ENCODE measurements around the gene CXCL1. TPM values are rescaled to one million over a fixed set of nuclear protein-coding genes. Genes with fewer than 3 reads are reported as not detected.

CXCL1 gene
- total RNA-seq, 1 donor from 2014 or later = 2.7 TPM

- no peak for DNase-seq (ENCODE audit: low spot score, unreplicated experiment)
- no peaks in the 10 kb centered on the region for H3K9me3 Mint-ChIP-seq (ENCODE audit: low read depth)
- H3K27ac Mint-ChIP-seq = no peak overlapping the region
- TF ChIP-seq CTCF (IDR thresholded peaks at IDR 0.05; ENCODE audit: unreplicated experiment) = no peak
- no peaks in the 10 kb centered on the region for H3K36me3 Mint-ChIP-seq (ENCODE audit: insufficient read depth)
- H3K4me1 Mint-ChIP-seq (ENCODE audit: low read depth) = no peaks in the 10 kb centered on the region
- peaks cover 7% of the 10 kb centered on the region for H3K27me3 Mint-ChIP-seq
- no peak overlapping the region for H3K4me3 Mint-ChIP-seq (ENCODE audit: low read depth)
These were observed 24.4 kb upstream of the CXCL1 start for GRCh38 chr4:73844806-73845205.

GRCh38 chr4:73847526-73848182, 21.5 kb upstream of the CXCL1 start:
- H3K36me3 Mint-ChIP-seq (ENCODE audit: insufficient read depth) = no peaks in the 10 kb centered on the region
- no peak overlapping the region for H3K4me3 Mint-ChIP-seq (ENCODE audit: low read depth)
- peaks cover 17% of the 10 kb centered on the region for H3K27me3 Mint-ChIP-seq
- no peaks in the 10 kb centered on the region for H3K4me1 Mint-ChIP-seq (ENCODE audit: low read depth)
- DNase-seq (ENCODE audit: low spot score, unreplicated experiment) = no peak
- TF ChIP-seq CTCF (IDR thresholded peaks at IDR 0.05; ENCODE audit: unreplicated experiment) = no peak
- no peaks in the 10 kb centered on the region for H3K9me3 Mint-ChIP-seq (ENCODE audit: low read depth)
- H3K27ac Mint-ChIP-seq = no peak overlapping the region

- H3K4me1 Mint-ChIP-seq (ENCODE audit: low read depth) = no peaks in the 10 kb centered on the region
- H3K27me3 Mint-ChIP-seq = peaks cover 21% of the 10 kb centered on the region
- TF ChIP-seq CTCF (IDR thresholded peaks at IDR 0.05; ENCODE audit: unreplicated experiment) = no peak
- no peak for DNase-seq (ENCODE audit: low spot score, unreplicated experiment)
- H3K4me3 Mint-ChIP-seq (ENCODE audit: low read depth) = no peak overlapping the region
- no peak overlapping the region for H3K27ac Mint-ChIP-seq
- H3K36me3 Mint-ChIP-seq (ENCODE audit: insufficient read depth) = no peaks in the 10 kb centered on the region
- H3K9me3 Mint-ChIP-seq (ENCODE audit: low read depth) = no peaks in the 10 kb centered on the region
These were observed 20.9 kb upstream of the CXCL1 start for GRCh38 chr4:73848183-73848777.

- TF ChIP-seq CTCF (IDR thresholded peaks at IDR 0.05; ENCODE audit: unreplicated experiment) = no peak
- H3K4me1 Mint-ChIP-seq (ENCODE audit: low read depth) = no peaks in the 10 kb centered on the region
- H3K4me3 Mint-ChIP-seq (ENCODE audit: low read depth) = no peak overlapping the region
- no peaks in the 10 kb centered on the region for H3K9me3 Mint-ChIP-seq (ENCODE audit: low read depth)
- peaks cover 27% of the 10 kb centered on the region for H3K27me3 Mint-ChIP-seq
- no peaks in the 10 kb centered on the region for H3K36me3 Mint-ChIP-seq (ENCODE audit: insufficient read depth)
- H3K27ac Mint-ChIP-seq = no peak overlapping the region
- DNase-seq (ENCODE audit: low spot score, unreplicated experiment) = no peak
These were observed 18.8 kb upstream of the CXCL1 start for GRCh38 chr4:73850261-73850970.

GRCh38 chr4:73851293-73851692, 17.9 kb upstream of the CXCL1 start:
- no peak for TF ChIP-seq CTCF (IDR thresholded peaks at IDR 0.05; ENCODE audit: unreplicated experiment)
- peaks cover 27% of the 10 kb centered on the region for H3K27me3 Mint-ChIP-seq
- no peak for DNase-seq (ENCODE audit: low spot score, unreplicated experiment)
- H3K4me3 Mint-ChIP-seq (ENCODE audit: low read depth) = no peak overlapping the region
- no peaks in the 10 kb centered on the region for H3K36me3 Mint-ChIP-seq (ENCODE audit: insufficient read depth)
- H3K9me3 Mint-ChIP-seq (ENCODE audit: low read depth) = no peaks in the 10 kb centered on the region
- H3K4me1 Mint-ChIP-seq (ENCODE audit: low read depth) = no peaks in the 10 kb centered on the region
- H3K27ac Mint-ChIP-seq = no peak overlapping the region

Data from progenitor cell of endocrine pancreas (in vitro differentiated cells).